NCI-H2107 treated with DMSO at 0.1 percent for 48 hours (cell line): ENCODE results near the gene TMPRSS2.

Source experiments
- DNase-seq: peaks from one replicate; lab custom pipeline; 2025; ENCODE audit not compliant: unreplicated experiment; lab: John Stamatoyannopoulos, UW

TMPRSS2 gene

GRCh38 chr21:41510500-41510899 is 2.5 kb upstream of the TMPRSS2 start:
- DNase-seq: no peak

- DNase-seq: no peak
Measured at GRCh38 chr21:41509733-41510132, 1.8 kb upstream of the TMPRSS2 start.

GRCh38 chr21:41509145-41509496 is 1.2 kb upstream of the TMPRSS2 start:
- DNase-seq: no peak

- DNase-seq: no peak
Measured at GRCh38 chr21:41508415-41509144, 622 bp upstream of the TMPRSS2 start.

GRCh38 chr21:41506611-41507520 is 1.1 kb downstream of the TMPRSS2 start:
- DNase-seq: no peak

- no peak for DNase-seq
Measured at GRCh38 chr21:41506005-41506594, 1.9 kb downstream of the TMPRSS2 start.

- DNase-seq: no peak
Measured at GRCh38 chr21:41504030-41504429, 3.9 kb downstream of the TMPRSS2 start.

- DNase-seq: no peak
Measured at GRCh38 chr21:41503331-41503730, 4.6 kb downstream of the TMPRSS2 start.

GRCh38 chr21:41501919-41502318 is 6.0 kb downstream of the TMPRSS2 start:
- no peak for DNase-seq

GRCh38 chr21:41500931-41501381 is 7.0 kb downstream of the TMPRSS2 start:
- peak; percentile 86 for DNase-seq

- DNase-seq: no peak
Measured at GRCh38 chr21:41500363-41500762, 7.6 kb downstream of the TMPRSS2 start.

GRCh38 chr21:41499920-41500319 is 8.0 kb downstream of the TMPRSS2 start:
- no peak for DNase-seq

GRCh38 chr21:41497788-41498187 is 10.2 kb downstream of the TMPRSS2 start:
- no peak for DNase-seq

GRCh38 chr21:41497008-41497407 is 10.9 kb downstream of the TMPRSS2 start:
- no peak for DNase-seq

GRCh38 chr21:41494242-41494641 is 13.7 kb downstream of the TMPRSS2 start:
- no peak for DNase-seq

- DNase-seq: no peak
Measured at GRCh38 chr21:41491412-41491811, 16.5 kb downstream of the TMPRSS2 start.

GRCh38 chr21:41490330-41490729 is 17.6 kb downstream of the TMPRSS2 start:
- no peak for DNase-seq

- DNase-seq: no peak
Measured at GRCh38 chr21:41489329-41489728, 18.6 kb downstream of the TMPRSS2 start.

- DNase-seq: no peak
Measured at GRCh38 chr21:41488080-41488479, 19.9 kb downstream of the TMPRSS2 start.

- DNase-seq: no peak
Measured at GRCh38 chr21:41487082-41487481, 20.9 kb downstream of the TMPRSS2 start.

GRCh38 chr21:41483973-41484372 is 24.0 kb downstream of the TMPRSS2 start:
- DNase-seq: no peak

GRCh38 chr21:41483415-41483814 is 24.5 kb downstream of the TMPRSS2 start:
- DNase-seq: no peak
